HepG2 (cell line): Measurements from ENCODE around the gene MARF1. TPM values are rescaled to one million over a fixed set of nuclear protein-coding genes. Genes with fewer than 3 reads are reported as not detected.

Experiments
- ATAC-seq: fragments of 200-7000 bp; cut with Tn5 transposase; 3 replicates; pipeline ENCODE4 v1.9.1; 2020; ENCODE audit warnings: mild to moderate bottlenecking, moderate library complexity
- BruUV-seq: library from RNA; stranded (reverse); fragments of 400-500 nt; replicated peaks from 2 replicates; lab custom pipeline; 2021; lab: Mats Ljungman, UMichigan
- CTCF ChIA-PET: fragments of 300-600 bp; formaldehyde crosslinking; extraction: SDS; loops from one replicate; lab custom pipeline; 2021; ENCODE audit warnings: low total read pairs, inconsistent platforms, low intra/inter-chr PET ratio; lab: Yijun Ruan, JAX
- POLR2A ChIA-PET: fragments of 350-600 bp; sonication (Branson Sonifier 250); formaldehyde crosslinking; loops from one replicate; lab custom pipeline; 2020; ENCODE audit warnings: antibody characterized with exemption, inconsistent platforms; lab: Yijun Ruan, JAX
- DNase-seq: peaks from one replicate; pipeline ENCODE4 v3.0.0-alpha.2; 2015; ENCODE audit warnings: low spot score
- FAIRE-seq: peaks from 3 replicates; lab custom pipeline; 2011; peaks lifted over from hg19 to GRCh38; lab: Jason Lieb, UNC
- H2AFZ ChIP-seq: one replicate; pipeline ENCODE4 v1.6.1; 2011; ENCODE audit warnings: low read length, inconsistent platforms
- H3K27ac ChIP-seq: fragments of 300-600 bp; 3 replicates; pipeline ENCODE4 v1.8.0; 2011; ENCODE audit warnings: mixed run types, mild to moderate bottlenecking, mixed read lengths, low read length, inconsistent platforms; ENCODE audit not compliant: insufficient read depth; ENCODE audit errors: extremely low read length
- H3K27me3 ChIP-seq, 2 experiments: fragments of 200-600 bp in 1 of 2; 2 replicates in 1 of 2; 3 replicates in 1 of 2; pipeline versions ENCODE4 v1.6.0 to v1.8.0; 2011; ENCODE audit warnings: low read length in 2 of 2, mild to moderate bottlenecking in 2 of 2, moderate library complexity in 2 of 2, inconsistent platforms in 1 of 2; ENCODE audit not compliant: insufficient read depth in 2 of 2, control insufficient read depth in 1 of 2
- H3K36me3 ChIP-seq, 2 experiments: fragments of 200-600 bp in 1 of 2; replicated peaks in 1 of 2; 2 replicates in 1 of 2; 3 replicates in 1 of 2; pipeline versions ENCODE4 v1.5.1 to v1.8.0; 2011; ENCODE audit warnings: low read length in 2 of 2, inconsistent platforms in 1 of 2; ENCODE audit not compliant: insufficient read depth in 2 of 2, control insufficient read depth in 1 of 2
- H3K4me1 ChIP-seq: 2 replicates; pipeline ENCODE4 v1.5.1; 2012; ENCODE audit warnings: low read length, inconsistent platforms; ENCODE audit not compliant: insufficient read depth
- H3K4me2 ChIP-seq: 2 replicates; pipeline ENCODE4 v1.6.0; 2011; ENCODE audit warnings: low read depth, low read length, inconsistent platforms
- H3K4me3 ChIP-seq, 3 experiments: fragments of 200-600 bp in 1 of 3; sonication (generic), shearing (Covaris generic) in 1 of 3; replicated peaks in 1 of 3; 2 replicates each; pipeline ENCODE4 v1.5.1; 2011 to 2016; ENCODE audit warnings: low read length in 3 of 3, inconsistent platforms in 2 of 3, low read depth in 2 of 3, mild to moderate bottlenecking in 2 of 3, control low read depth in 1 of 3, mixed read lengths in 1 of 3; ENCODE audit not compliant: insufficient read depth in 1 of 3
- H3K79me2 ChIP-seq: one replicate; pipeline ENCODE4 v1.6.1; 2011; ENCODE audit warnings: low read length, inconsistent platforms; ENCODE audit not compliant: insufficient read depth
- H3K9ac ChIP-seq: 2 replicates; pipeline ENCODE4 v1.6.0; 2011; ENCODE audit warnings: mild to moderate bottlenecking, low read depth, low read length, inconsistent platforms; ENCODE audit not compliant: insufficient read depth
- H3K9me3 ChIP-seq: 2 replicates; pipeline ENCODE4 v1.5.1; 2012; ENCODE audit warnings: mild to moderate bottlenecking, low read length
- H4K20me1 ChIP-seq: 2 replicates; pipeline ENCODE4 v1.6.0; 2011; ENCODE audit warnings: inconsistent platforms, mild to moderate bottlenecking, low read length, moderate library complexity; ENCODE audit not compliant: insufficient read depth
- BHLHE40 ChIP-seq: IDR thresholded peaks from 2 replicates; pipeline ENCODE4 v1.6.1; 2011; ENCODE audit warnings: low read length, improper control_type of control experiment
- LBX2 ChIP-seq: sonication (generic); formaldehyde crosslinking; IDR thresholded peaks from 2 replicates; pipeline ENCODE4 v1.5.0; 2020; ENCODE audit warnings: missing genetic modification reagents, mild to moderate bottlenecking, borderline replicate concordance
- POLR2A ChIP-seq, 2 experiments: IDR thresholded peaks; 2 replicates each; pipeline ENCODE4 v1.6.1; 2011; ENCODE audit warnings: low read depth in 2 of 2, low read length in 2 of 2, mild to moderate bottlenecking in 1 of 2, moderate library complexity in 1 of 2; ENCODE audit not compliant: insufficient read depth in 1 of 2
- POLR2G ChIP-seq: fragments of 200-400 bp; formaldehyde crosslinking; IDR thresholded peaks from 2 replicates; pipeline ENCODE4 v1.6.1; 2018; ENCODE audit warnings: mild to moderate bottlenecking, low read depth, low read length, moderate library complexity
- SATB2 ChIP-seq: sonication (generic); formaldehyde crosslinking; IDR thresholded peaks from 2 replicates; pipeline ENCODE4 v1.5.0; 2020; ENCODE audit warnings: missing genetic modification reagents
- SNAPC2 ChIP-seq: sonication (generic); formaldehyde crosslinking; IDR thresholded peaks from 2 replicates; pipeline ENCODE4 v1.8.1; 2022; ENCODE audit warnings: mild to moderate bottlenecking, missing genetic modification reagents
- ZFP41 ChIP-seq: sonication (generic); formaldehyde crosslinking; IDR thresholded peaks from 2 replicates; pipeline ENCODE4 v1.4.0; 2020; ENCODE audit warnings: mild to moderate bottlenecking, missing genetic modification reagents, borderline replicate concordance
- ZNF512 ChIP-seq: sonication (generic); formaldehyde crosslinking; IDR thresholded peaks from 2 replicates; pipeline ENCODE4 v1.4.0; 2020; ENCODE audit warnings: mild to moderate bottlenecking, missing genetic modification reagents
- ZNF768 ChIP-seq: sonication (generic); formaldehyde crosslinking; IDR thresholded peaks from 2 replicates; pipeline ENCODE4 v1.4.0; 2020; ENCODE audit warnings: missing genetic modification reagents
- WGBS: methylation state at CpG from one replicate; pipeline ENCODE4 v1.1.6; 2017; ENCODE audit warnings: low lambda C conversion rate; 5-methylcytosine and 5-hydroxymethylcytosine counted together
- in situ Hi-C: cut with HindIII; loops from 2 replicates; pipeline ENCODE4 v1.10.0; 2017; ENCODE audit warnings: low pct_unique_long_range_greater_than_20kb; ENCODE audit not compliant: extremely low pct_ligation_motif_present
- intact Hi-C: fragments of 100-400 bp; cut with micrococcal nuclease; formaldehyde crosslinking; loops from one replicate; pipeline ENCODE4 v1.10.0; 2022; ENCODE audit not compliant: unreplicated experiment
- polyA plus RNA-seq, 8 experiments: library from polyadenylated mRNA; depleted of rRNA in 3 of 8; stranded (reverse) in 7 of 8; unstranded in 1 of 8; fragments of >200 nt; fragmentation: Illumina TruSeq in 4 of 8; extraction: Trizol in 4 of 8; gene quantifications; 2 replicates each; pipeline versions ENCODE4 v1.2.1 to v1.2.3, GENCODE V29; 2011 to 2016; ENCODE audit warnings: low read depth in 4 of 8, missing spikeins in 1 of 8, mixed read lengths in 1 of 8; ENCODE audit not compliant: insufficient read depth in 1 of 8
- total RNA-seq, 5 experiments: library from RNA; depleted of rRNA; stranded (reverse); fragments of >200 nt; fragmentation: Illumina TruSeq; extraction: Trizol; gene quantifications; 2 replicates each; pipeline ENCODE4 v1.2.3, GENCODE V29; 2016; ENCODE audit warnings: low read depth in 1 of 5

MARF1 gene
- total and polyA plus RNA-seq, 2 of the 13 experiments (the other 11 are each of a cell fraction or from before 2014, with no cell fraction given), result 8.7 to 20.7 TPM

GRCh38 chr16:15597135-15597534 is 45.8 kb downstream of the MARF1 start:
- intact Hi-C loops, result no loop called here
- Histone ChIP-seq H3K9me3 (no peaks in the 10 kb centered on the region), H3K27me3 (no peaks in the 10 kb centered on the region), H2AFZ (no peak overlapping the region), H4K20me1 (no peaks in the 10 kb centered on the region), H3K9ac (no peak overlapping the region), H3K36me3 (peaks cover 41 to 66% of the 10 kb centered on the region in 2 experiments), H3K4me1 (peaks cover 12% of the 10 kb centered on the region), H3K27ac (no peak overlapping the region), H3K79me2 (no peaks in the 10 kb centered on the region), H3K4me2 (no peak overlapping the region), H3K4me3 (no peak overlapping the region)
- WGBS, result 96% methylated on average over 6 of the region's 6 CpGs
- FAIRE-seq, result no peak
- ATAC-seq, result no peak
- POLR2A ChIA-PET, result interaction anchor here (1.0 to 1.7 kb wide), 3 partner anchors 11 to 45 kb away, joined by 3 to 10 read pairs (median 4); partner anchors contain the start of gene MARF1
- no peak for DNase-seq
- TF ChIP-seq LBX2 (CRISPR knock-in tag), result no peak
- no peak for TF ChIP-seq ZFP41 (CRISPR knock-in tag)
- no peak for TF ChIP-seq BHLHE40
- TF ChIP-seq ZNF512, result no peak
- TF ChIP-seq SNAPC2 (CRISPR knock-in tag), result no peak
- no peak for TF ChIP-seq POLR2A (IDR thresholded peaks at IDR 0.05; ENCODE audit: insufficient read depth in 1 of 2, low read depth in 2 of 2, low read length in 2 of 2)
- no peak for TF ChIP-seq SATB2 (CRISPR knock-in tag)
- no peak for TF ChIP-seq ZNF768 (CRISPR knock-in tag)
- TF ChIP-seq POLR2G, result no peak
- in situ Hi-C loops, result no loop called here
- BruUV-seq, result no TSS peak
- CTCF ChIA-PET, result no interaction called here
